H1 (cell line): ENCODE measurements around the gene RANBP9. TPM values are rescaled to one million over a fixed set of nuclear protein-coding genes. Genes with fewer than 3 reads are reported as not detected.

ENCODE experiments used
- CTCF ChIA-PET: fragments of 300-600 bp; sonication (Branson Sonifier 250); formaldehyde crosslinking; loops from one replicate; lab custom pipeline; 2021; ENCODE audit not compliant: partially characterized antibody; lab: Charles Lee
- POLR2A ChIA-PET: fragments of 300-600 bp; sonication (Branson Sonifier 250); formaldehyde crosslinking; loops from one replicate; lab custom pipeline; 2021; ENCODE audit warnings: inconsistent platforms; ENCODE audit not compliant: partially characterized antibody; lab: Charles Lee
- DNase-seq, 2 experiments: peaks; one replicate each; pipeline versions ENCODE4 v3.0.0 to v3.0.0-alpha.2; 2010 to 2022; ENCODE audit warnings: low spot score in 2 of 2, low read depth in 1 of 2, mixed read lengths in 1 of 2
- FAIRE-seq: peaks from 2 replicates; lab custom pipeline; 2011; peaks lifted over from hg19 to GRCh38; lab: Jason Lieb, UNC
- H2AFZ ChIP-seq: 2 replicates; pipeline ENCODE4 v1.8.1; 2012; ENCODE audit warnings: low read length, inconsistent platforms
- H2AK5ac ChIP-seq: 2 replicates; pipeline ENCODE4 v1.6.1; 2013; ENCODE audit warnings: low read depth, low read length
- H2BK120ac ChIP-seq: replicated peaks from 2 replicates; pipeline ENCODE3; 2013; ENCODE audit warnings: low read depth, low read length, inconsistent platforms
- H2BK12ac ChIP-seq: 2 replicates; pipeline ENCODE4 v1.6.1; 2013; ENCODE audit warnings: low read depth, low read length
- H2BK15ac ChIP-seq: 2 replicates; pipeline ENCODE4 v1.6.1; 2013; ENCODE audit warnings: low read length
- H2BK20ac ChIP-seq: 2 replicates; pipeline ENCODE4 v1.6.1; 2013; ENCODE audit warnings: low read length
- H2BK5ac ChIP-seq: 2 replicates; pipeline ENCODE4 v1.6.1; 2013; ENCODE audit warnings: low read depth, low read length
- H3K14ac ChIP-seq: 2 replicates; pipeline ENCODE4 v1.6.1; 2013; ENCODE audit warnings: inconsistent platforms; ENCODE audit not compliant: insufficient read length
- H3K18ac ChIP-seq: 2 replicates; pipeline ENCODE4 v1.6.1; 2013; ENCODE audit warnings: low read length; ENCODE audit errors: extremely low read depth
- H3K23ac ChIP-seq: 2 replicates; pipeline ENCODE4 v1.6.1; 2013; ENCODE audit warnings: inconsistent platforms; ENCODE audit not compliant: insufficient read length
- H3K23me2 ChIP-seq: 2 replicates; pipeline ENCODE4 v1.6.1; 2013; ENCODE audit warnings: low read depth, low read length
- H3K27ac ChIP-seq: 2 replicates; pipeline ENCODE4 v1.6.1; 2011; ENCODE audit warnings: low read depth, low read length, inconsistent platforms
- H3K27me3 ChIP-seq, 4 experiments: replicated peaks in 1 of 4; 1 replicate in 1 of 4; 2 replicates in 3 of 4; pipeline versions ENCODE4 v1.6.1 to v1.8.1; 2011 to 2013; ENCODE audit warnings: low read length in 3 of 4, mild to moderate bottlenecking in 3 of 4, inconsistent platforms in 2 of 4, mixed read lengths in 2 of 4, moderate library complexity in 1 of 4; ENCODE audit not compliant: control insufficient read depth in 3 of 4, insufficient read depth in 3 of 4; ENCODE audit errors: extremely low read depth in 1 of 4
- H3K36me3 ChIP-seq, 4 experiments: 2 replicates each; pipeline versions ENCODE4 v1.6.1 to v1.8.1; 2011 to 2013; ENCODE audit warnings: mild to moderate bottlenecking in 4 of 4, low read length in 3 of 4, moderate library complexity in 2 of 4, control low read depth in 1 of 4, inconsistent platforms in 1 of 4; ENCODE audit not compliant: insufficient read depth in 4 of 4, control insufficient read depth in 2 of 4
- H3K4ac ChIP-seq: replicated peaks from 2 replicates; pipeline ENCODE3; 2013; ENCODE audit warnings: low read length, low read depth, mixed read lengths, inconsistent platforms; ENCODE audit not compliant: insufficient read length
- H3K4me1 ChIP-seq, 4 experiments: replicated peaks in 1 of 4; 1 replicate in 1 of 4; 2 replicates in 3 of 4; pipeline versions ENCODE4 v1.6.1 to v1.8.1; 2011 to 2013; ENCODE audit warnings: low read length in 3 of 4, inconsistent platforms in 2 of 4, mixed read lengths in 1 of 4; ENCODE audit not compliant: insufficient read depth in 4 of 4, control insufficient read depth in 3 of 4
- H3K4me2 ChIP-seq, 2 experiments: 2 replicates each; pipeline versions ENCODE4 v1.6.1 to v1.8.1; 2011 to 2013; ENCODE audit warnings: low read depth in 2 of 2, low read length in 2 of 2, control low read depth in 1 of 2, inconsistent platforms in 1 of 2, mild to moderate bottlenecking in 1 of 2; ENCODE audit not compliant: insufficient read depth in 1 of 2
- H3K4me3 ChIP-seq, 4 experiments: fragments of 200-600, 300-600 bp in 1 of 4; sonication (generic), shearing (Covaris generic), sonication (Bioruptor Twin) in 1 of 4; 2 replicates each; pipeline versions ENCODE4 v1.5.1 to v1.8.1; 2011 to 2016; ENCODE audit warnings: low read length in 4 of 4, low read depth in 3 of 4, control low read depth in 2 of 4, inconsistent platforms in 2 of 4, mild to moderate bottlenecking in 2 of 4, mixed read lengths in 1 of 4, moderate library complexity in 1 of 4; ENCODE audit not compliant: insufficient read depth in 2 of 4; ENCODE audit errors: extremely low read depth in 1 of 4
- H3K56ac ChIP-seq: replicated peaks from 2 replicates; pipeline ENCODE3; 2013; ENCODE audit warnings: low read depth, mild to moderate bottlenecking, mixed read lengths, low read length, inconsistent platforms; ENCODE audit not compliant: insufficient read length
- H3K79me1 ChIP-seq: 2 replicates; pipeline ENCODE4 v1.6.1; 2013; ENCODE audit warnings: low read depth, low read length, control low read depth
- H3K79me2 ChIP-seq, 2 experiments: 2 replicates each; pipeline versions ENCODE4 v1.6.1 to v1.8.1; 2012 to 2013; ENCODE audit warnings: low read length in 2 of 2, mild to moderate bottlenecking in 2 of 2, inconsistent platforms in 1 of 2; ENCODE audit not compliant: insufficient read depth in 2 of 2, control insufficient read depth in 1 of 2
- H3K9ac ChIP-seq, 4 experiments: replicated peaks in 1 of 4; 1 replicate in 1 of 4; 2 replicates in 3 of 4; pipeline versions ENCODE4 v1.6.1 to v1.8.1; 2011 to 2013; ENCODE audit warnings: low read depth in 3 of 4, low read length in 3 of 4, control low read depth in 2 of 4, mild to moderate bottlenecking in 2 of 4, moderate library complexity in 2 of 4, inconsistent platforms in 1 of 4; ENCODE audit errors: extremely low read depth in 1 of 4
- H3K9me3 ChIP-seq, 2 experiments: 2 replicates each; pipeline versions ENCODE4 v1.6.1 to v1.8.1; 2012 to 2013; ENCODE audit warnings: mild to moderate bottlenecking in 2 of 2, moderate library complexity in 2 of 2, control low read depth in 1 of 2, inconsistent platforms in 1 of 2, low read depth in 1 of 2, low read length in 1 of 2, mixed read lengths in 1 of 2; ENCODE audit not compliant: insufficient read depth in 2 of 2
- H4K20me1 ChIP-seq, 2 experiments: replicated peaks in 1 of 2; 2 replicates each; pipeline versions ENCODE3 to v1.8.1; 2011 to 2013; ENCODE audit warnings: inconsistent platforms in 2 of 2, low read length in 2 of 2, mild to moderate bottlenecking in 1 of 2; ENCODE audit not compliant: insufficient read depth in 2 of 2, control insufficient read depth in 1 of 2
- H4K5ac ChIP-seq: 2 replicates; pipeline ENCODE4 v1.6.1; 2013; ENCODE audit warnings: low read length, low read depth, mixed read lengths, inconsistent platforms; ENCODE audit not compliant: insufficient read length
- H4K8ac ChIP-seq: 2 replicates; pipeline ENCODE4 v1.8.0; 2013; ENCODE audit warnings: mild to moderate bottlenecking, moderate library complexity, low read length, inconsistent platforms; ENCODE audit not compliant: insufficient read depth; ENCODE audit errors: extremely low read depth
- H4K91ac ChIP-seq: replicated peaks from 2 replicates; pipeline ENCODE3; 2013; ENCODE audit warnings: low read length, mixed read lengths, inconsistent platforms; ENCODE audit not compliant: insufficient read length
- E2F6 ChIP-seq: IDR thresholded peaks from 2 replicates; pipeline ENCODE4 v1.6.1; 2012; ENCODE audit warnings: inconsistent platforms
- MAFK ChIP-seq: IDR thresholded peaks from 2 replicates; pipeline ENCODE4 v1.6.1; 2012; ENCODE audit warnings: low read depth, mild to moderate bottlenecking, improper control_type of control experiment, low read length
- USF2 ChIP-seq: IDR thresholded peaks from 2 replicates; pipeline ENCODE4 v1.6.1; 2011; ENCODE audit warnings: low read length, improper control_type of control experiment
- WGBS, 2 experiments: shearing (Covaris generic) in 1 of 2; methylation state at CpG; one replicate each; pipeline versions ENCODE4 v1.1.6 to v1.1.7; 2013 to 2015; ENCODE audit warnings: low lambda C conversion rate in 2 of 2, mixed read lengths in 2 of 2, inconsistent platforms in 1 of 2, low coverage in 1 of 2, missing lambda C conversion rate in 1 of 2; ENCODE audit not compliant: insufficient replicate concordance in 2 of 2, insufficient coverage in 1 of 2, insufficient read length in 1 of 2; ENCODE audit errors: extremely low coverage in 1 of 2, missing lambda C conversion rate in 1 of 2; 5-methylcytosine and 5-hydroxymethylcytosine counted together
- polyA plus RNA-seq, 7 experiments: library from polyadenylated mRNA; depleted of rRNA in 3 of 7; stranded (reverse) in 5 of 7; unstranded in 2 of 7; fragments of >200 nt in 5 of 7; fragments of 200-250 nt in 2 of 7; gene quantifications; 1 replicate in 5 of 7; 2 replicates in 1 of 7; 4 replicates in 1 of 7; pipeline versions ENCODE4 v1.2.1 to v1.2.3, GENCODE V29; 2011 to 2013; ENCODE audit warnings: missing spikeins in 2 of 7, mixed read lengths in 2 of 7
- total RNA-seq: library from RNA; stranded (reverse); fragmentation: NEBNext Ultra II Directional; extraction: Animal tissue kit (Norgen Biotek cat#: 25700); gene quantifications from 2 replicates; pipeline ENCODE4 v1.2.1, GENCODE V29; 2021

RANBP9 gene
- total and polyA plus RNA-seq, 2 of the 8 experiments (the other 6 are each of a cell fraction or from before 2014, with no cell fraction given), result 13.0 to 36.7 TPM

- no peaks in the 10 kb centered on the region for H3K79me1 ChIP-seq
- H3K23me2 ChIP-seq, result peaks cover 5% of the 10 kb centered on the region
- no peak overlapping the region for H2AK5ac ChIP-seq
- no peak overlapping the region for H2AFZ ChIP-seq
- H3K9me3 ChIP-seq, result no peaks in the 10 kb centered on the region
- no peak overlapping the region for H3K4ac ChIP-seq
- H4K20me1 ChIP-seq, result no peaks in the 10 kb centered on the region
- peaks cover 0 to 23% of the 10 kb centered on the region in 2 experiments; a peak in 2 of 4 replicates for H3K79me2 ChIP-seq
- H3K14ac ChIP-seq, result no peak overlapping the region
- peaks cover 0 to 6% (median 5%) of the 10 kb centered on the region in 4 experiments; a peak in 6 of 7 replicates for H3K4me1 ChIP-seq
- H2BK5ac ChIP-seq, result no peak overlapping the region
- H2BK120ac ChIP-seq, result no peak overlapping the region
- no peak overlapping the region for H3K56ac ChIP-seq
- no peaks in the 10 kb centered on the region for H3K27me3 ChIP-seq
- ChIA-PET CTCF (interaction anchor here (0.7 to 3.4 kb wide), 22 partner anchors 9 to 298 kb away, joined by 3 to 20 read pairs (median 6); partner anchors contain the start of genes NOL7 and TBC1D7), POLR2A (interaction anchor here (1.1 to 5.1 kb wide), 5 partner anchors 9 to 90 kb away, joined by 3 to 29 read pairs (median 6); partner anchors contain the start of gene GFOD1)
- no peak overlapping the region for H2BK12ac ChIP-seq
- 87% methylated on average over 3 of the region's 3 CpGs; no CpG with 5 or more reads in 1 of the 2 experiments for WGBS, 2 experiments
- no peak overlapping the region; a peak in 1 of 8 replicates for H3K4me3 ChIP-seq
- H3K18ac ChIP-seq, result no peak overlapping the region
- no peak overlapping the region for H3K27ac ChIP-seq
- H4K91ac ChIP-seq, result no peak overlapping the region
- H2BK20ac ChIP-seq, result no peak overlapping the region
- H3K36me3 ChIP-seq, result peaks cover 0 to 7% (median 0%) of the 10 kb centered on the region in 4 experiments; a peak in 1 of 8 replicates
- no peak overlapping the region for H3K4me2 ChIP-seq
- no peak overlapping the region for H2BK15ac ChIP-seq
- DNase-seq (no peak), FAIRE-seq (no peak)
- no peak overlapping the region for H4K5ac ChIP-seq
- no peak overlapping the region for H3K9ac ChIP-seq
- no peak overlapping the region for H4K8ac ChIP-seq
- no peak for TF ChIP-seq MAFK
- no peak for TF ChIP-seq USF2
- no peak for TF ChIP-seq E2F6
- no peak overlapping the region for H3K23ac ChIP-seq
Measured at GRCh38 chr6:13576017-13576416, 135.6 kb downstream of the RANBP9 start.
